UCSD-AML1 (cell line): ENCODE measurements around the gene GHR.
"Not testable (repeated sequence)": the region's sequence is repeated elsewhere in the genome, so short reads cannot be mapped to it uniquely, and the experiment has no call there.

Experiments used
- DNase-seq: peaks from one replicate; lab custom pipeline; 2025; ENCODE audit not compliant: unreplicated experiment; lab: John Stamatoyannopoulos, UW

GHR gene

DNA sequence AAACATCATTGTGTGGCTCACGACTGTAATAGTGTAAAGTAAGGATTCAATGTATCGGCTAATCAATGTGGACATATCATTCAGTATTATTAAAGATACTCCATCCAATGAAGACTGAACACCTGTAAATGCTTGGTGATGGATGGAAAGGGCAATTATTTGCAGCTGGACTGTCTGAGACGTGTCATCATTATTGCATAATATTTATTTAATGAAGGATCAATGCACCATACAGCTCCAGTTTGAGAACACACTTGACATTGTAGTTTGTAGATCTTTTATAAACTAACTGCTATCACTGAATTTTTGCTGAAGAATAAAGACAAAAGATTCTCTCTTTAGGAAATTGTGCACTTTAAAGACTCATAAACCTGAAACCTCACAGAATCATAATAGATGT lies 215.7 kb downstream of the GHR start:
- DNase-seq: no peak

DNA sequence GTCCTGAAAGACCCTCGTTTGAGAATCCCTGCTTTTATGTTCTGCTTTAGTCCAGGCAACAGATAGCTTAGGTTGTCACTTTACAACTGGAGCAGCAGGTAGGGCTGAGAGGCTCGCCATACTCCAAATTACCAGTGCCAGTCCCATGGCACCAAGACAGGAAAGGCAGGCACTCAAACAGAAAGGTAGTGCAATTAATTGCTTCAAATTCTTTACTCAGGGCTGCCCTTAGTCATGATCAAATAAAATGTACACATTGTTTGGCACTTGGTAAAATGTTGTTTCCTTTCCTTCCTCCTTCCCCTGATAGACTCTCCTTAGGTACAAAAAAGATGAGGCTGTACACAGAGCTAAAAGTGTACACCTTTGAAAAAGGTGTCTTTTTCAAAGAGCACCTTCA lies 217.6 kb downstream of the GHR start:
- no peak for DNase-seq

- no peak for DNase-seq
These were observed 218.2 kb downstream of the GHR start for GRCh38 chr5:42641336-42642005.

DNA sequence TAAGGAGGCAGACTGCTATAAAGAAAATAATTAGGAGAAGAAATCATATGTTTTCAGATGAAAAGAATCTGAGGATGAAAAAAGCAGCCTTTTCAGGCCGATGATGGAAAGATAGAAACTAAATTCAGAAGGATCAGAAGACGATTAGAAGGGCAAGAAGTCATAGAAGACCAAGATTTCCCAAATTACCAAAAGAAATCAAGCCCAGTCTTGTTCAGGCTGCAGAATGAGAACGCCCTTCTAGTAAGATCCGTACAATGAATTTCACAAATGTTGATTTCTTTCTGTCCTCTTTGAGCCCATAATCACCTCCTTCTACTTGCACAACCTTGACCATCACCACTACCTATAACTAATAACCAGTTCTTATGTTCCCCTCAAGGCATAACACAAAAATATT lies 218.8 kb downstream of the GHR start:
- no peak for DNase-seq

DNA sequence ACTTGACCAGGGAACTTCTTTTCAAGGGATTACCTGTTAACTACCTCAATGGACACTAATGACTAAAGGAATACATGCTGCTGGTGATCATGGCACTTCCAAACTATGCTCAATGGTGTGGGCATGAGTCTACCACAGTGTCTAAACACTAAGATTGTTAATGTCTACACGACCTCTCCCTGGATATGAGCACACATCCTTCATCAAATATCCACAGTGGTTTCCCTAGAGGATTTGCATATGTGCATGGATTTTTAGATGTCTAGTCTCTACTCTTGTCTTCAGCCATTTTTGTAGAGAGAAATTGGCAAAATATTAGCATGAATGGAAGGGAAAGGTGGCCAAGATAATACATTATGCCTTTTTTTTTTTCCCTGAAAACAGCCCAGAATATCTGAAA lies 220.1 kb downstream of the GHR start:
- no peak for DNase-seq

GRCh38 chr5:42645138-42645537 lies 221.9 kb downstream of the GHR start:
- no peak for DNase-seq

DNA sequence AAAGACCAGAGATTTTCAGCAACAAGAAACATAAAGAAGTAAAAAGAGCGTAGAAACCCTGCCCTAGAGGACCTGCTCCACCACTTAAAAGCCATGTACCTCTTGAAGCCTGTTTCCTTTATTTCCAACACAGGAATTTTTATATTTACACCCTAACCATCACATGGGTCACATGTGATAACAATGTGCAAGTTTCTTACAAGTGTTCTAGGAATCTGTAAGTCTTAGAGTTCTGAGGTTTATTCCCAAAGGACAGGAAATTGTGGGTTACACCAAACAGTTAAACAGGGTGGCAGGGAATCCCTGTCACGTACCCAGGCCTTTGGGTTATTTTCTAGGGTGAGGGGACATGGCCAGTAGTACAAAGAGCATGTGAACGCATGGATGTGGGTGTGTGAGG lies 224.8 kb downstream of the GHR start:
- DNase-seq: no peak

- no peak for DNase-seq
These were observed 225.7 kb downstream of the GHR start for GRCh38 chr5:42648915-42649314.

GRCh38 chr5:42650084-42650483 lies 226.8 kb downstream of the GHR start:
- DNase-seq: no peak

GRCh38 chr5:42653705-42654104 lies 230.5 kb downstream of the GHR start:
- DNase-seq: no peak

DNA sequence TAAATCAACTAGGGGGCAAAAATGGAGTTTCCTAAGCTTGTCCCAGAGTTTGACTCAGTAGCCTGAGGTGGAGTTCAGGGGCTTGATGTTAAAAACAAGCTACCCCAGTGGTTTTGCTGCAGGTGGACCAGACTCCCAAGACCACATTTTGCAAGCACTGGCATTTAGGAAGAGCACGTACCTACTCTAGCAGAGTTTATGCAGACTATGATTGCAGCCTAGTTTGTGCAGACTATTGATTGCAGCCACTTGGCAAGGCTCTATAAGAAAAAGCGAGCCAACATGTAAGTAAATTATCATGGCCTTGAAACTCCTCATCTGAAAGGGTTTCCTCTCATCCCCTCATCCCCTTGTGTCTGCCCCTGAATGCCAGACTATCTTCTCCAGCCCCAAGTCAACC lies 231.4 kb downstream of the GHR start:
- no peak for DNase-seq

DNA sequence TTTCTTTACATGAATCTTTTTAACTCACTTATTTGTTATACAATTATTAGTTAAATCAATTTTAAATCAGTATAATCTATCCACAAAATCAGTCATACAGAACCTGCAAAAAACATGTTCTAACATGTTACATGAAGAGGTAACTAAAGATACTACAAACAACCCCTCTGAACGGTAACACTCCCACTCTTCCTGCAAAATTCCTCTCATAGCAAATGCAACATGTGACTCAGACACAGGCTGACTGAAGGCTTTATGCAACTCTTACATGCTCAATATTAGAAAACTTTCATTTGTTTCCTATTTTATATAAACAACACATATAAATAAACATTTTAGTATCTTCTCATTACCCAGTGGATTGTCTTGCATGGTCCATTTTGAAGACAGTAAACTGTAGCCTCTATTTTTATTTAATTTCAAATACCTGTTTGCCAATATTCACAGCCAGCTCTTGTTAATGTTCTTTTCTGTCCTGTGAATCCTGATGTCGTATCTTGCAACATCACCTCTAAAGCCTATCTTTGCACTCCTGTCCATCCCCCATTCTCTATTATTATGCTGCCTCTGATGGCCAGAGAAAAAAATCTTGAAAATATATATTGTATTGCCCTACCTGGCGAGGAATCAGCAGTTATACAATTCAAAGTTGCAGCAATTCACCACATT lies 232.9 kb downstream of the GHR start:
- DNase-seq: no peak

GRCh38 chr5:42656651-42657015 lies 233.4 kb downstream of the GHR start:
- no peak for DNase-seq

DNA sequence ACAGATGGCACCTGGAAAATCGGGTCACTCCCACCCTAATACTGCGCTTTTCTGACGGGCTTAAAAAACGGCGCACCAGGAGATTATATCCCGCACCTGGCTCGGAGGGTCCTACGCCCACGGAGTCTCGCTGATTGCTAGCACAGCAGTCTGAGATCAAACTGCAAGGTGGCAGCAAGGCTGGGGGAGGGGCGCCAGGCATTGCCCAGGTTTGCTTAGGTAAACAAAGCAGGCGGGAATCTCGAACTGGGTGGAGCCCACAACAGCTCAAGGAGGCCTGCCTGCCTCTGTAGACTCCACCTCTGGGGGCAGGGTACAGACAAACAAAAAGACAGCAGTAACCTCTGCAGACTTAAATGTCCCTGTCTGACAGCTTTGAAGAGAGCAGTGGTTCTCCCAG lies 236.6 kb downstream of the GHR start:
- DNase-seq: not testable (repeated sequence)

DNA sequence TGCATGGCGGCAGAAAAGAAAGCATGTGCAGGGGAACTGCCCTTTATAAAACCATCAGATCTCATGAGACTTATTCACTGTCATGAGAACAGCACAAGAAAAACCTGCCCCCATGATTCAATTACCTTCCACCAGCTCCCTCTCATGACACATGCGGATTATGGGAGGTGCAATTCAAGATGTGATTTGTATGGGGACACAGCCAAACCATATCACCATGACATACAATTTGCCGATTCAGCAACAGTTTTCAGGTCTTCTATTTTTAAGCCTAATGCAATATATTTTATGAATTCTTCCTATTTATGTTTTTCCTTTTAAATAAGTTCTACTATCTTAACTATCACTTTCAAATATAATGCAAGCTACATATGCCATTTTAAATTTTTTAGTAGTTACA lies 242.6 kb downstream of the GHR start:
- no peak for DNase-seq

DNA sequence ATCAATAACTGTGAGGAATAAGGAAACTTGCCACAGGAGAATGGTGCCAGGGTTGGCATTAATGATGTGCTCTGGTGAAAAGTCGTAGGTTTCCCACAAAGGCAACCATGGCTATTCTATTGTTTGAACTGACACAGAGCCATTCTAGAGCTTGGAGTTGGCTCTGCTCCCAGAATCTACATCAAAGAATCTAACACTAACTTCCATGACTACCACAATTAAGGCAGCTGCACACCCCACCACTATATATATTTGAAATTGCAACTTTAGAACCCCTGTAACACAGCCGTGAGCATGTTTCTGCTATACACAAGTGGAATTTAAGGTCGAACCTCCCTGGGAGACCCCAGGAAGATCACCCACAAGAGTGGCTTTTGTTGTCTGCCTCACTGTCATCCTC lies 243.6 kb downstream of the GHR start:
- DNase-seq: no peak

GRCh38 chr5:42668254-42668653 lies 245.0 kb downstream of the GHR start:
- no peak for DNase-seq

DNA sequence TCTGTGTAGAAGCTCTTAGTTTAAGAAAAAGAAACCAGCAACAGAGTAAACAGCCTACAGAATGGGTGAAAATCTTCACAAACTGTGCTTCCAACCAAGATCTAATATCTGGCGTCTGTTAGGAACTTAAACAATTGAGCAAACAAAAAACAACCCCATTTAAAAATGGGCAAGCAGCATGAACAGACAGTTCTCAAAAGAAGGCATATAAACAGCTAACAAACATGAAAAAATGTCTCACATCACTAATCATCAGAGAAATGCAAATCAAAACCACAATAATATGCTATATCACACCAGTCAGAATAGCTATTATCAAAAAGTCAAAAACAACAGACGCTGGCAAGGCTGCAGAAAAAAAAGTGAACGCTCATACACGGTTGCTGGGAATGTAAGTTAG lies 249.7 kb downstream of the GHR start:
- no peak for DNase-seq

GRCh38 chr5:42675602-42676001 lies 252.4 kb downstream of the GHR start:
- no peak for DNase-seq

DNA sequence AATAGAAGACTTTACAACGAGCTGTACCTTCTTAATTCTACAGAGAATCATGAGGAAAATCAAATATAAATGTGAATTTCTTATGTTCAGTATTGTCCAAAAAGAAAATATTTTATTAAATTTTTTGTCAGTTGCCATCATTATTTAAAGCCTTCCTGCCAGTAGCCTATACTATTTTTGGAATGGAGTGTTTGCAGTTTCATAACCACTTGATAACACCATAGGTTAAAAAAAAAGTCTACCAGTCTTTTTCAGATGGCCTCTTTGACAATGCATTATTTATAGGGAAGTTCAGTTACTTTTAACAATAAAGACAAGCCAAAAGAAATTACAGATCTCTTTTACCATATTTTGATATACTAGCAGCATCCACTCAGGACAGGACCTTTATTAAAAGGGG lies 253.1 kb downstream of the GHR start:
- DNase-seq: no peak

GRCh38 chr5:42677156-42677842 lies 254.1 kb downstream of the GHR start:
- no peak for DNase-seq

- no peak for DNase-seq
These were observed 256.8 kb downstream of the GHR start for GRCh38 chr5:42680046-42680445.

DNA sequence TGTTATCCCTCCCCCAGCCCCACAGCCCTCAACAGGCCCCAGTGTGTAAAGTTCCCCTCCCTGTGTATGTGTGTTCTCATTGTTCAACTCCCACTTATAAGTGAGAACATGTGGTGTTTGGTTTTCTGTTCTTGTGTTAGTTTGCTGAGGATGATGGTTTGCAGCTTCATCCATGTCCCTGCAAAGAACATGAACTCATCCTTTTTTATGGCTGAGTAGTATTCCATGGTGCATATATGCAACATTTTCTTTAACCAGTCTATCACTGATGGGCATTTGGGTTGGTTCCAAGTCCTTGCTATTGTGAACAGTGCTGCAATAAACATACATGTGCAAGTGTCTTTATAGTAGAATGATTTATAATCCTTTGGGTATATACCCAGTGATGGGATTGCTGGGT lies 261.8 kb downstream of the GHR start:
- not testable (repeated sequence) for DNase-seq
